Peyer's patch (tissue), 4 donors: ENCODE measurements around the gene CST6. TPM values are rescaled to one million over a fixed set of nuclear protein-coding genes. Genes with fewer than 3 reads are reported as not detected.
A peak's percentile ranks its signal among the peaks of the same experiment; 100 is the strongest.

Experiments
- DNase-seq, 3 donors: peaks; one replicate each; pipeline ENCODE4 v3.0.0-alpha.2; 2017 to 2019
- H3K27ac ChIP-seq, 4 donors: fragments of 200-600 bp; sonication (generic); one replicate each; pipeline ENCODE4 v1.5.1; 2016 to 2019
- H3K27me3 ChIP-seq, 2 donors: fragments of 200-600 bp; sonication (generic); one replicate each; pipeline ENCODE4 v1.5.1; 2019
- H3K36me3 ChIP-seq, 3 donors: fragments of 200-600 bp; sonication (generic); one replicate each; pipeline ENCODE4 v1.5.1; 2016 to 2019
- H3K4me1 ChIP-seq, 4 donors: fragments of 200-600 bp; sonication (generic); one replicate each; pipeline ENCODE4 v1.5.1; 2016 to 2019
- H3K4me3 ChIP-seq, 4 donors: fragments of 200-600 bp; sonication (generic); 1 replicate in 3 of 4; 2 replicates in 1 of 4; pipeline ENCODE4 v1.5.1; 2016 to 2019; ENCODE audit warnings: mild to moderate bottlenecking in 1 of 4
- H3K9me3 ChIP-seq, 4 donors: fragments of 200-600 bp; sonication (generic); one replicate each; pipeline ENCODE4 v1.5.1; 2016 to 2019; ENCODE audit warnings: mild to moderate bottlenecking in 1 of 4
- CTCF ChIP-seq, 6 experiments: fragments of 450-650 bp in 4 of 6; fragments of 200-600 bp in 2 of 6; sonication (generic) in 1 of 6; IDR thresholded peaks; one replicate each; pipeline ENCODE4 v1.5.1; 2017 to 2019; ENCODE audit warnings: antibody characterized with exemption in 6 of 6, mild to moderate bottlenecking in 3 of 6, moderate library complexity in 1 of 6
- POLR2A ChIP-seq, 2 donors: fragments of 450-650 bp; IDR thresholded peaks; one replicate each; pipeline ENCODE4 v1.5.1; 2017; ENCODE audit warnings: antibody characterized with exemption in 2 of 2, mild to moderate bottlenecking in 2 of 2, moderate library complexity in 2 of 2
- total RNA-seq, 4 donors: library from RNA; depleted of rRNA; stranded (reverse); fragments of >200 nt; gene quantifications; one replicate each; pipeline ENCODE4 v1.1.0, GENCODE V29; 2016

CST6 gene
- total RNA-seq, 4 donors from 2014 or later = not detected

- no peak for DNase-seq
- TF ChIP-seq POLR2A (IDR thresholded peaks at IDR 0.05) (no peak), CTCF (IDR thresholded peaks at IDR 0.05) (no peak)
- H3K4me1 ChIP-seq = peaks cover 0 to 16% (median 0%) of the 10 kb centered on the region in 4 donors
Observed at GRCh38 chr11:65997286-65997685, 14.5 kb upstream of the CST6 start.

GRCh38 chr11:66001942-66002647, 9.7 kb upstream of the CST6 start, which contains the start of the genes BANF1 and EIF1AD:
BANF1 (plus strand) TSS chr11:66002503; CDS start chr11:66003251, 748 bp downstream.
EIF1AD (minus strand) TSS chr11:66002157; CDS start chr11:66000389, 1,768 bp downstream.
- Histone ChIP-seq H3K4me1 (peaks cover 0 to 22% (median 4%) of the 10 kb centered on the region in 4 donors), H3K36me3 (peaks cover 0 to 45% (median 0%) of the 10 kb centered on the region in 3 donors), H3K27me3 (no peaks in the 10 kb centered on the region), H3K4me3 (peak within 1 kb of the TSS; percentile 75 to 90 (median 78)), H3K9me3 (no peaks in the 10 kb centered on the region), H3K27ac (peak within 1 kb of the TSS; percentile 86 to 99 (median 94))
- DNase-seq = peak; percentile 88 to 97 (median 92)
- TF ChIP-seq CTCF (IDR thresholded peaks at IDR 0.05) = peak in 1 of 6 experiments; percentile 13
- peak; percentile 30 to 64 for TF ChIP-seq POLR2A (IDR thresholded peaks at IDR 0.05)

More at GRCh38 chr11:65997286-65997685, 14.5 kb upstream of the CST6 start:
- no peaks in the 10 kb centered on the region for H3K9me3 ChIP-seq
- no peaks in the 10 kb centered on the region for H3K27me3 ChIP-seq
- peaks cover 0 to 37% (median 0%) of the 10 kb centered on the region in 3 donors for H3K36me3 ChIP-seq
- no peak overlapping the region for H3K27ac ChIP-seq
- no peak overlapping the region for H3K4me3 ChIP-seq

GRCh38 chr11:66002648-66003225, 9.1 kb upstream of the CST6 start:
- Histone ChIP-seq H3K9me3 (no peaks in the 10 kb centered on the region), H3K27me3 (no peaks in the 10 kb centered on the region), H3K4me1 (peaks cover 0 to 22% (median 4%) of the 10 kb centered on the region in 4 donors), H3K27ac (peak overlapping the region; percentile 86 to 99 (median 94)), H3K4me3 (peak overlapping the region; percentile 75 to 90 (median 78)), H3K36me3 (peaks cover 0 to 38% (median 0%) of the 10 kb centered on the region in 3 donors)
- TF ChIP-seq CTCF (IDR thresholded peaks at IDR 0.05) = no peak
- TF ChIP-seq POLR2A (IDR thresholded peaks at IDR 0.05) = no peak
- peak in 1 of 3 donors; percentile 85 for DNase-seq

GRCh38 chr11:66003291-66003690, 8.5 kb upstream of the CST6 start:
- H3K9me3 ChIP-seq = no peaks in the 10 kb centered on the region
- no peak for DNase-seq
- TF ChIP-seq POLR2A (IDR thresholded peaks at IDR 0.05) (no peak), CTCF (IDR thresholded peaks at IDR 0.05) (no peak)
- H3K36me3 ChIP-seq = peaks cover 0 to 33% (median 0%) of the 10 kb centered on the region in 3 donors
- no peaks in the 10 kb centered on the region for H3K27me3 ChIP-seq
- peak overlapping the region; percentile 75 to 90 (median 78) for H3K4me3 ChIP-seq
- peak overlapping the region; percentile 86 to 99 (median 94) for H3K27ac ChIP-seq
- H3K4me1 ChIP-seq = peaks cover 0 to 22% (median 4%) of the 10 kb centered on the region in 4 donors

- Histone ChIP-seq H3K9me3 (no peaks in the 10 kb centered on the region), H3K4me3 (no peak overlapping the region), H3K36me3 (peaks cover 0 to 24% (median 0%) of the 10 kb centered on the region in 3 donors), H3K27ac (no peak overlapping the region), H3K4me1 (peaks cover 0 to 22% (median 4%) of the 10 kb centered on the region in 4 donors), H3K27me3 (no peaks in the 10 kb centered on the region)
- TF ChIP-seq CTCF (IDR thresholded peaks at IDR 0.05) (no peak), POLR2A (IDR thresholded peaks at IDR 0.05) (no peak)
- no peak for DNase-seq
Observed at GRCh38 chr11:66004186-66004585, 7.6 kb upstream of the CST6 start.
